RWPE2 (cell line): ENCODE data around the gene USP38.

Experiments
- ATAC-seq: fragments of 200-7000 bp; cut with Tn5 transposase; 3 replicates; pipeline ENCODE4 v1.9.1; 2021; ENCODE audit warnings: low read depth
- DNase-seq: peaks from one replicate; pipeline ENCODE4 v3.0.0-alpha.2; 2020; ENCODE audit warnings: low spot score
- H3K27ac ChIP-seq: fragments of 450-650 bp; 2 replicates; pipeline ENCODE4 v1.5.1; 2017; ENCODE audit warnings: mild to moderate bottlenecking; ENCODE audit not compliant: poor library complexity, severe bottlenecking
- H3K27me3 ChIP-seq: fragments of 250-450 bp; sonication (Bioruptor Pico); 2 replicates; pipeline ENCODE4 v1.5.1; 2021; ENCODE audit warnings: mild to moderate bottlenecking, moderate library complexity; ENCODE audit not compliant: insufficient read depth, poor library complexity, severe bottlenecking
- H3K36me3 ChIP-seq: fragments of 250-450 bp; sonication (Bioruptor Pico); 2 replicates; pipeline ENCODE4 v1.5.1; 2020; ENCODE audit warnings: low read depth, mild to moderate bottlenecking, moderate library complexity
- H3K4me1 ChIP-seq: fragments of 250-450 bp; sonication (Bioruptor Pico); 2 replicates; pipeline ENCODE4 v1.5.1; 2021; ENCODE audit warnings: mild to moderate bottlenecking, moderate library complexity; ENCODE audit not compliant: insufficient read depth, poor library complexity, severe bottlenecking
- H3K4me3 ChIP-seq: fragments of 250-450 bp; sonication (Bioruptor Pico); 2 replicates; pipeline ENCODE4 v1.5.1; 2021; ENCODE audit warnings: mild to moderate bottlenecking, moderate library complexity; ENCODE audit not compliant: severe bottlenecking
- H3K9me3 ChIP-seq: fragments of 250-450 bp; sonication (Bioruptor Pico); 2 replicates; pipeline ENCODE4 v1.5.1; 2021; ENCODE audit warnings: mild to moderate bottlenecking, moderate library complexity; ENCODE audit not compliant: severe bottlenecking
- TF ChIP-seq, protein P1 (sequence below): fragments of 450-650 bp; IDR thresholded peaks from one replicate; pipeline ENCODE4 v1.5.1; 2017; ENCODE audit warnings: mild to moderate bottlenecking, moderate library complexity; ENCODE audit not compliant: poor library complexity, severe bottlenecking

Gene USP38

DNA sequence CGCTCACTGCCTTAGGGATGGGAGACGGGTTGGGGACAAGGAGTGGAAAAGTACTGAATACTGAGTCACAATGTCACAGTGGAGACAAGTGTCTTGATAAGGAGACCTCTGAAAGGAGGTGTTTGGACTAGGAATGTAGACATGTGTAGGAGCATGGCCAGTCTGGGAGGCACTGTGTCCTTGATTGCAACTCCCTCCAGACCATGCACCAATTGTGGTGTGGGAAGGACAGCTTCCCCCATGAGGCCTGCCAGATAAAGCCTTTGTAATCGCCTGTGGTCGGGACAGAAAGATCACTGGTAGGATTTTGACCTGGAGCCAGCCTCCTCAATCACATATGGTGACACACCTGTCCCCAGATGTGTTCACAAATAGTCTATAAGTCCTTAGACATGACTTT lies 64.1 kb downstream of the USP38 start:
- no peak overlapping the region for H3K27ac ChIP-seq
- DNase-seq (no peak), ATAC-seq (no peak)
- TF ChIP-seq, protein P1, sequence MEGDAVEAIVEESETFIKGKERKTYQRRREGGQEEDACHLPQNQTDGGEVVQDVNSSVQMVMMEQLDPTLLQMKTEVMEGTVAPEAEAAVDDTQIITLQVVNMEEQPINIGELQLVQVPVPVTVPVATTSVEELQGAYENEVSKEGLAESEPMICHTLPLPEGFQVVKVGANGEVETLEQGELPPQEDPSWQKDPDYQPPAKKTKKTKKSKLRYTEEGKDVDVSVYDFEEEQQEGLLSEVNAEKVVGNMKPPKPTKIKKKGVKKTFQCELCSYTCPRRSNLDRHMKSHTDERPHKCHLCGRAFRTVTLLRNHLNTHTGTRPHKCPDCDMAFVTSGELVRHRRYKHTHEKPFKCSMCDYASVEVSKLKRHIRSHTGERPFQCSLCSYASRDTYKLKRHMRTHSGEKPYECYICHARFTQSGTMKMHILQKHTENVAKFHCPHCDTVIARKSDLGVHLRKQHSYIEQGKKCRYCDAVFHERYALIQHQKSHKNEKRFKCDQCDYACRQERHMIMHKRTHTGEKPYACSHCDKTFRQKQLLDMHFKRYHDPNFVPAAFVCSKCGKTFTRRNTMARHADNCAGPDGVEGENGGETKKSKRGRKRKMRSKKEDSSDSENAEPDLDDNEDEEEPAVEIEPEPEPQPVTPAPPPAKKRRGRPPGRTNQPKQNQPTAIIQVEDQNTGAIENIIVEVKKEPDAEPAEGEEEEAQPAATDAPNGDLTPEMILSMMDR: no peak
- no peak overlapping the region for H3K4me3 ChIP-seq
- no peaks in the 10 kb centered on the region for H3K36me3 ChIP-seq
- H3K9me3 ChIP-seq: no peaks in the 10 kb centered on the region
- H3K4me1 ChIP-seq: peaks cover 25% of the 10 kb centered on the region
- H3K27me3 ChIP-seq: no peaks in the 10 kb centered on the region

DNA sequence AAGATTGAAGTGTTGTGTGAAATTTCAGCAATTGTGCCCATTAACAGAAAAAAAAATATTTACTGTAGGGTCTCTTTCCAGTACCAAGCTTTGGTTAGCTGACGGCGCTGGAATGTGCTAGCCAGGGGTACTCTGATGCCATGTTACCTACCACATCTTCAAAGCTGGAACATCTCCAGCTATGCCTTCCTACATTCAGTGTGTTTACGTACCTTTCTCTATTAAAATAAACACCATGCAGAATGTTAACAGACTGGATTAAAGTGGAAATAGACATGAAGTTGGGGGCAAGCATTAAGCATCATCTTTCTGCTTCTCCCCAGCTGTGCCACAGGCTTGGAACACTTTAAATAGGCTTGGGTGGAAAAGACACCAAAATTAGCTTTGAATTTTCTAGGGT lies 65.9 kb downstream of the USP38 start:
- H3K27me3 ChIP-seq: no peaks in the 10 kb centered on the region
- TF ChIP-seq, protein P1: no peak
- peaks cover 25% of the 10 kb centered on the region for H3K4me1 ChIP-seq
- no peak for DNase-seq
- H3K9me3 ChIP-seq: no peaks in the 10 kb centered on the region
- H3K27ac ChIP-seq: peak overlapping the region; percentile 71
- no peak for ATAC-seq
- H3K4me3 ChIP-seq: no peak overlapping the region
- no peaks in the 10 kb centered on the region for H3K36me3 ChIP-seq

DNA sequence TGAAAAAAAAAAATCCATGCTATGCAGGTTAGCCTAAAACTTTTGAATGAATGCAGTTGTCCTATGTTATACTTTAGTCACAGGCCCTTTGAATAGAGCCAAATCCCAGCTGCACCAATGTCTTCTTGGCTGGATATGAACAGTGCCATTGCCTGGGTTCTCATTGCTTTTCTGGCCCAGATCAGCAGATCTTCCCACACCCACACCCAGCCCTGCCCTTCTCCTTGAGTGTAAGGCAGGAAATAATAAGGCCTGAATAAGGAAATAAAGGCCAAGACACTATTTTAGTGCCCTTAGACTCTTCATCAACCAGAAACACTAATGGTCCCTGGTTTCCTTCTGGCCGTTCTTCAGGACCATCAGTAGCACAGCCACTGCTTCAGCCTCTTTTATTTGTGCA lies 66.6 kb downstream of the USP38 start:
- Histone ChIP-seq H3K4me3 (no peak overlapping the region), H3K9me3 (no peaks in the 10 kb centered on the region), H3K27ac (peak overlapping the region; percentile 71), H3K4me1 (peaks cover 25% of the 10 kb centered on the region), H3K27me3 (no peaks in the 10 kb centered on the region), H3K36me3 (no peaks in the 10 kb centered on the region)
- TF ChIP-seq, protein P1: no peak
- DNase-seq: no peak
- ATAC-seq: peak; percentile 19

DNA sequence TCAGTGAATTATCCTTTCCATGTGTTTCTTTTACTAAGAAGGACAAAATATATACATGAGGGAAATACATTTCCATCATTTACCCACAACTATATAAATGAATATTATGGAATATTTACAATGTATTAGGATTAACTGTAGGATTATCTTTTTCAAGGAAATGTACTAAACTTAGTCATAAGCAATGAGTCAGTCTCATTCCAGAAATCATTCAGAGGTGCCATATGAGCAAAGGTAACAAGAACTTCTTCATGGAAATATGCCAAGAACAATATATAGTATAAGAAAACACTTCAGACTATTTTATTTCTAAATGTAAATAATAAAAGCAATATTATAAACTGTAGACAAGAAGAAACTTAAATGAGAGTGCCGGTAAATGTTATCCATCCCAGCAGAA lies 67.1 kb downstream of the USP38 start:
- Histone ChIP-seq H3K36me3 (no peaks in the 10 kb centered on the region), H3K4me1 (peaks cover 25% of the 10 kb centered on the region), H3K27ac (peak overlapping the region; percentile 71), H3K27me3 (no peaks in the 10 kb centered on the region), H3K4me3 (no peak overlapping the region), H3K9me3 (no peaks in the 10 kb centered on the region)
- DNase-seq (no peak), ATAC-seq (peak; percentile 87)
- TF ChIP-seq, protein P1: no peak

DNA sequence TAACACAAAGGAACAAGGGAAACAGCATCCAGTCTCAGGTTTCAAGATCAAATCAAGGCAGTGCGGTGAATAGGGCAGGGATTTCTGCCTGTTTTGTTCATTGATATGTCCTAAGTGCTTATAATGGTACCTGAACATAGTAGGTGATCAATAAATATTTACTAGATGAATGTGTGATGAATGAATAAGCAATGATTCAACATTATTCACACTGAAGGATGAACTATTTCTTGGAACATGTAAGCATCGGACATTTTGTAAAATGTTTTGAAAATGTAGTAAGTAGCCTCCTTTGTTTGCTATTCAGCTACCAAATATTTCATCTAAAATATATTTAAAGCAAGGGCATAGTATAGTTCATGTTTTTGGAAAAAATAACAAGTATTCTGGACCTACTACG lies 67.8 kb downstream of the USP38 start:
- H3K4me3 ChIP-seq: no peak overlapping the region
- peak; percentile 24; the same call in 2 of the 3 replicates for ATAC-seq
- DNase-seq: no peak
- peaks cover 25% of the 10 kb centered on the region for H3K4me1 ChIP-seq
- H3K9me3 ChIP-seq: no peaks in the 10 kb centered on the region
- TF ChIP-seq, protein P1: no peak
- H3K27ac ChIP-seq: peak overlapping the region; percentile 71
- no peaks in the 10 kb centered on the region for H3K36me3 ChIP-seq
- no peaks in the 10 kb centered on the region for H3K27me3 ChIP-seq
